ENCODE data around the gene STK10.

STK10 gene

DNA sequence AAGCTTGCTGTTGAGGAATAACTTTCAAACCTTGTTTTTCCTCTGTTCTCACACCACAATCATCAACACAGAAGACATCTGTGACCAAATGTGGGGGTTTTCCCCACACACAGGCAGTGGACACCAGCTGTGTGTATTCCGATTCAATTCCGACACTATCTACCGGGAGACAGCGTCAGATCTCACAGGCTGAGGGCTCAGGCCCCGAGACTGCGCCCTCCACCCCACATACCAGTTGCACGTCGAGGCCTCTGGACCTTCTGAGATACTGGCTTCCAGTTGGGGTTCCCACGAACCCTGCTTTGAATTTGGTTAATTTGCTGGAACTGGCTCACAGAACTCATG lies 41.3 kb downstream of the STK10 start:
- H3K79me2 ChIP-seq (ENCODE audit: control insufficient read depth, low read length) = peaks cover 9% of the 10 kb centered on the region
- H3K27me3 ChIP-seq (ENCODE audit: control insufficient read depth, low read length) = no peaks in the 10 kb centered on the region
- peaks cover 3% of the 10 kb centered on the region; the same call in 1 of the 2 replicates for H3K36me3 ChIP-seq (ENCODE audit: control insufficient read depth, low read length)
- no peak overlapping the region for H3K4me2 ChIP-seq (ENCODE audit: low read length)
- TF ChIP-seq EZH2phosphoT487 (IDR thresholded peaks at IDR 0.05; ENCODE audit: borderline replicate concordance, low read length) = no peak
- TF ChIP-seq, protein P1, sequence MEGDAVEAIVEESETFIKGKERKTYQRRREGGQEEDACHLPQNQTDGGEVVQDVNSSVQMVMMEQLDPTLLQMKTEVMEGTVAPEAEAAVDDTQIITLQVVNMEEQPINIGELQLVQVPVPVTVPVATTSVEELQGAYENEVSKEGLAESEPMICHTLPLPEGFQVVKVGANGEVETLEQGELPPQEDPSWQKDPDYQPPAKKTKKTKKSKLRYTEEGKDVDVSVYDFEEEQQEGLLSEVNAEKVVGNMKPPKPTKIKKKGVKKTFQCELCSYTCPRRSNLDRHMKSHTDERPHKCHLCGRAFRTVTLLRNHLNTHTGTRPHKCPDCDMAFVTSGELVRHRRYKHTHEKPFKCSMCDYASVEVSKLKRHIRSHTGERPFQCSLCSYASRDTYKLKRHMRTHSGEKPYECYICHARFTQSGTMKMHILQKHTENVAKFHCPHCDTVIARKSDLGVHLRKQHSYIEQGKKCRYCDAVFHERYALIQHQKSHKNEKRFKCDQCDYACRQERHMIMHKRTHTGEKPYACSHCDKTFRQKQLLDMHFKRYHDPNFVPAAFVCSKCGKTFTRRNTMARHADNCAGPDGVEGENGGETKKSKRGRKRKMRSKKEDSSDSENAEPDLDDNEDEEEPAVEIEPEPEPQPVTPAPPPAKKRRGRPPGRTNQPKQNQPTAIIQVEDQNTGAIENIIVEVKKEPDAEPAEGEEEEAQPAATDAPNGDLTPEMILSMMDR (IDR thresholded peaks at IDR 0.05; ENCODE audit: low read depth, low read length, poor library complexity, severe bottlenecking) = no peak
- peaks cover 6% of the 10 kb centered on the region; the same call in 1 of the 2 replicates for H3K4me1 ChIP-seq (ENCODE audit: control insufficient read depth, low read length)
- no peaks in the 10 kb centered on the region for H3K9me3 ChIP-seq (ENCODE audit: control insufficient read depth, insufficient read depth, low read length)
- H3K9me2 ChIP-seq (replicated peaks; ENCODE audit: control insufficient read depth, low read length) = no peaks in the 10 kb centered on the region
- no peaks in the 10 kb centered on the region for H3F3A ChIP-seq (ENCODE audit: control insufficient read depth, insufficient read depth)
- H4K20me1 ChIP-seq (ENCODE audit: control insufficient read depth, insufficient read depth, low read depth, low read length) = no peaks in the 10 kb centered on the region; the same call in 1 of the 2 replicates
- H3K27ac ChIP-seq (ENCODE audit: low read depth, low read length) = no peak overlapping the region
- no peak overlapping the region for H3K4me3 ChIP-seq (ENCODE audit: low read length)

GRCh38 chr5:172145870-172146747 lies 41.9 kb downstream of the STK10 start:
- peaks cover 9% of the 10 kb centered on the region for H3K79me2 ChIP-seq (ENCODE audit: control insufficient read depth, low read length)
- no peaks in the 10 kb centered on the region for H3F3A ChIP-seq (ENCODE audit: control insufficient read depth, insufficient read depth)
- H3K27me3 ChIP-seq (ENCODE audit: control insufficient read depth, low read length) = no peaks in the 10 kb centered on the region
- no peaks in the 10 kb centered on the region for H3K9me3 ChIP-seq (ENCODE audit: control insufficient read depth, insufficient read depth, low read length)
- H3K36me3 ChIP-seq (ENCODE audit: control insufficient read depth, low read length) = peaks cover 3% of the 10 kb centered on the region; the same call in 1 of the 2 replicates
- TF ChIP-seq, protein P1 (IDR thresholded peaks at IDR 0.05; ENCODE audit: low read depth, low read length, poor library complexity, severe bottlenecking) = no peak
- no peak for TF ChIP-seq EZH2phosphoT487 (IDR thresholded peaks at IDR 0.05; ENCODE audit: borderline replicate concordance, low read length)
- no peak overlapping the region for H3K4me3 ChIP-seq (ENCODE audit: low read length)
- no peak overlapping the region for H3K4me2 ChIP-seq (ENCODE audit: low read length)
- no peaks in the 10 kb centered on the region for H3K9me2 ChIP-seq (replicated peaks; ENCODE audit: control insufficient read depth, low read length)
- H3K27ac ChIP-seq (ENCODE audit: low read depth, low read length) = no peak overlapping the region
- H3K4me1 ChIP-seq (ENCODE audit: control insufficient read depth, low read length) = peaks cover 6% of the 10 kb centered on the region; the same call in 1 of the 2 replicates
- no peaks in the 10 kb centered on the region; the same call in 1 of the 2 replicates for H4K20me1 ChIP-seq (ENCODE audit: control insufficient read depth, insufficient read depth, low read depth, low read length)

GRCh38 chr5:172144931-172145869 lies 42.8 kb downstream of the STK10 start:
- peaks cover 9% of the 10 kb centered on the region for H3K79me2 ChIP-seq (ENCODE audit: control insufficient read depth, low read length)
- TF ChIP-seq, protein P1 (IDR thresholded peaks at IDR 0.05; ENCODE audit: low read depth, low read length, poor library complexity, severe bottlenecking) = no peak
- TF ChIP-seq EZH2phosphoT487 (IDR thresholded peaks at IDR 0.05; ENCODE audit: borderline replicate concordance, low read length) = no peak

More at GRCh38 chr5:172144931-172145869, 42.8 kb downstream of the STK10 start:
- Histone ChIP-seq H3K4me2 (ENCODE audit: low read length) (no peak overlapping the region), H3K4me1 (ENCODE audit: control insufficient read depth, low read length) (peaks cover 4% of the 10 kb centered on the region), H4K20me1 (ENCODE audit: control insufficient read depth, insufficient read depth, low read depth, low read length) (no peaks in the 10 kb centered on the region; the same call in 1 of the 2 replicates), H3K9me2 (replicated peaks; ENCODE audit: control insufficient read depth, low read length) (no peaks in the 10 kb centered on the region), H3F3A (ENCODE audit: control insufficient read depth, insufficient read depth) (no peaks in the 10 kb centered on the region), H3K4me3 (ENCODE audit: low read length) (no peak overlapping the region), H3K27me3 (ENCODE audit: control insufficient read depth, low read length) (no peaks in the 10 kb centered on the region), H3K9me3 (ENCODE audit: control insufficient read depth, insufficient read depth, low read length) (no peaks in the 10 kb centered on the region), H3K36me3 (ENCODE audit: control insufficient read depth, low read length) (peaks cover 3% of the 10 kb centered on the region; the same call in 1 of the 2 replicates), H3K27ac (ENCODE audit: low read depth, low read length) (no peak overlapping the region)

Measured in DOHH2 (cell line).